DND-41 (cell line): Measurements from ENCODE around the gene MT1M.

Experiments used
- CTCF ChIP-seq: IDR thresholded peaks from 2 replicates; pipeline ENCODE4 v1.5.1; 2012; ENCODE audit warnings: borderline replicate concordance, low read length, moderate library complexity, mild to moderate bottlenecking; ENCODE audit not compliant: poor library complexity, severe bottlenecking; ENCODE audit errors: extremely low read depth
- EZH2 ChIP-seq: IDR thresholded peaks from 3 replicates; pipeline ENCODE4 v1.6.1; 2012; ENCODE audit warnings: borderline replicate concordance, low read depth, mild to moderate bottlenecking, moderate library complexity, low read length, inconsistent platforms; ENCODE audit not compliant: severe bottlenecking

DNA sequence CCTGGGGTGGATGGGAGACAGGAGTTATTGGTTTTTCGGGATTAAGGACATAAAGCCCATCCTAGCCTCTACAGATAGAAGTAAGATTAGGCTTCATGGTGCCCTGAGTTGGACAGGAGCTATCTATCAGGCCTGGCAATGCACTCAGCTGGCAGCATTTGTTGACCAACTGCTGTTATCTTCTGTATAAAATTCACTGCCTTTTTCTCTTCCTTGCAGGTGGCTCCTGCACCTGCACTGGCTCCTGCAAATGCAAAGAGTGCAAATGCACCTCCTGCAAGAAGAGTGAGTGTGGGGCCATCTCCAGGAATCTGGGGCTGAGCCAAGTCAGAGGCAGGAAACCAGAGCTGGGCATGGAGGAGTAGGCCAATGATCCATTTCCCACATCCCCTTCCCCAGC, 6.6 kb downstream of the MT1M start:
- TF ChIP-seq CTCF = no peak
- TF ChIP-seq EZH2 = no peak
